SK-N-SH treated with all-trans-retinoic acid at 6 μM for 48 hours (cell line): Measurements from ENCODE around the gene ADPRM.

ENCODE experiments used
- ARNTL ChIP-seq: fragments of 450-650 bp; formaldehyde crosslinking; IDR thresholded peaks from 2 replicates; pipeline ENCODE4 v1.5.0; 2020; ENCODE audit warnings: low read depth, mild to moderate bottlenecking, moderate library complexity, borderline replicate concordance
- ISL1 ChIP-seq: fragments of 250-450 bp; sonication (Bioruptor Pico); IDR thresholded peaks from 2 replicates; pipeline ENCODE4 v2.1.2; 2022; ENCODE audit warnings: mild to moderate bottlenecking, moderate library complexity
- RARB ChIP-seq: fragments of 250-450 bp; sonication (Bioruptor Pico); IDR thresholded peaks from 2 replicates; pipeline ENCODE4 v1.8.0; 2021; ENCODE audit warnings: mild to moderate bottlenecking, moderate library complexity
- TOX ChIP-seq: fragments of 250-450 bp; sonication (Bioruptor Pico); IDR thresholded peaks from 2 replicates; pipeline ENCODE4 v1.8.0; 2021; ENCODE audit warnings: mild to moderate bottlenecking, moderate library complexity, borderline replicate concordance
- ZC3H10 ChIP-seq: fragments of 250-450 bp; sonication (Bioruptor Pico); IDR thresholded peaks from 2 replicates; pipeline ENCODE4 v1.5.1; 2021; ENCODE audit warnings: mild to moderate bottlenecking, moderate library complexity
- ZNF565 ChIP-seq: fragments of 450-650 bp; formaldehyde crosslinking; conservative IDR thresholded peaks from 2 replicates; pipeline ENCODE4 v1.5.0; 2020; ENCODE audit warnings: low read depth, mild to moderate bottlenecking, moderate library complexity
- ZNF8 ChIP-seq: fragments of 450-650 bp; formaldehyde crosslinking; IDR thresholded peaks from 2 replicates; pipeline ENCODE4 v1.5.0; 2020; ENCODE audit warnings: mild to moderate bottlenecking, moderate library complexity
- TF ChIP-seq, protein P1 (sequence below): fragments of 250-450 bp; sonication (Bioruptor Pico); IDR thresholded peaks from 2 replicates; pipeline ENCODE4 v1.8.0; 2020; ENCODE audit warnings: mild to moderate bottlenecking, moderate library complexity, borderline replicate concordance
- TF ChIP-seq, protein P2 (sequence below): fragments of 250-450 bp; sonication (Bioruptor Pico); IDR thresholded peaks from 2 replicates; pipeline ENCODE4 v1.5.1; 2021; ENCODE audit warnings: mild to moderate bottlenecking, moderate library complexity

DNA sequence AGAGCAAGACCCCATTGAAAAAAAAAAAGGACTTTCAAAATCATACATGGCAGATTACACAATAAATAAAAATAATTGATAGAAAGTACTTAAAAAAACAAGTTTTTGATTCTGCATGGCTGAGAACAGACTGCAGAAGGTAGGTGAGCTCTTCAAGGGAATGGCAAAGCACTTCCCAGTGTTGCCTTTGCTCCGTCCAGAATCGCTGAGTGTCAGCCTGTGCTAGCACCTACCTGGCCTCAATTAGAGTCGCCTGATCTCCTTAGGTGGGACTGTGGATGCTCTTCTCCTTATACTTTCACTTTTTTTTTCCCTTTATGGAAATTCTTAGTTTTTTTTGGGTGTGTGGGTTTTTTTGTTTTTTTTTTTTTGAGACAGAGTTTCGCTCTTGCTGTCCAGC, 38.4 kb downstream of the ADPRM start:
- TF ChIP-seq TOX (CRISPR knock-in tag), result no peak
- TF ChIP-seq, protein P1, sequence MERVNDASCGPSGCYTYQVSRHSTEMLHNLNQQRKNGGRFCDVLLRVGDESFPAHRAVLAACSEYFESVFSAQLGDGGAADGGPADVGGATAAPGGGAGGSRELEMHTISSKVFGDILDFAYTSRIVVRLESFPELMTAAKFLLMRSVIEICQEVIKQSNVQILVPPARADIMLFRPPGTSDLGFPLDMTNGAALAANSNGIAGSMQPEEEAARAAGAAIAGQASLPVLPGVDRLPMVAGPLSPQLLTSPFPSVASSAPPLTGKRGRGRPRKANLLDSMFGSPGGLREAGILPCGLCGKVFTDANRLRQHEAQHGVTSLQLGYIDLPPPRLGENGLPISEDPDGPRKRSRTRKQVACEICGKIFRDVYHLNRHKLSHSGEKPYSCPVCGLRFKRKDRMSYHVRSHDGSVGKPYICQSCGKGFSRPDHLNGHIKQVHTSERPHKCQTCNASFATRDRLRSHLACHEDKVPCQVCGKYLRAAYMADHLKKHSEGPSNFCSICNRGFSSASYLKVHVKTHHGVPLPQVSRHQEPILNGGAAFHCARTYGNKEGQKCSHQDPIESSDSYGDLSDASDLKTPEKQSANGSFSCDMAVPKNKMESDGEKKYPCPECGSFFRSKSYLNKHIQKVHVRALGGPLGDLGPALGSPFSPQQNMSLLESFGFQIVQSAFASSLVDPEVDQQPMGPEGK (CRISPR knock-in tag), result no peak
- TF ChIP-seq ZNF565 (CRISPR knock-in tag), result no peak
- no peak for TF ChIP-seq ZC3H10 (CRISPR knock-in tag)
- TF ChIP-seq ZNF8 (CRISPR knock-in tag), result no peak
- no peak for TF ChIP-seq ISL1 (CRISPR knock-in tag)
- TF ChIP-seq, protein P2, sequence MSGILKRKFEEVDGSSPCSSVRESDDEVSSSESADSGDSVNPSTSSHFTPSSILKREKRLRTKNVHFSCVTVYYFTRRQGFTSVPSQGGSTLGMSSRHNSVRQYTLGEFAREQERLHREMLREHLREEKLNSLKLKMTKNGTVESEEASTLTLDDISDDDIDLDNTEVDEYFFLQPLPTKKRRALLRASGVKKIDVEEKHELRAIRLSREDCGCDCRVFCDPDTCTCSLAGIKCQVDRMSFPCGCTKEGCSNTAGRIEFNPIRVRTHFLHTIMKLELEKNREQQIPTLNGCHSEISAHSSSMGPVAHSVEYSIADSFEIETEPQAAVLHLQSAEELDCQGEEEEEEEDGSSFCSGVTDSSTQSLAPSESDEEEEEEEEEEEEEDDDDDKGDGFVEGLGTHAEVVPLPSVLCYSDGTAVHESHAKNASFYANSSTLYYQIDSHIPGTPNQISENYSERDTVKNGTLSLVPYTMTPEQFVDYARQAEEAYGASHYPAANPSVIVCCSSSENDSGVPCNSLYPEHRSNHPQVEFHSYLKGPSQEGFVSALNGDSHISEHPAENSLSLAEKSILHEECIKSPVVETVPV (CRISPR knock-in tag), result no peak
- TF ChIP-seq RARB, result no peak
- no peak for TF ChIP-seq ARNTL (CRISPR knock-in tag)
